GM18526 (cell line): Measurements from ENCODE around the gene ARHGAP15.

Experiments used
- POLR2A ChIP-seq: IDR thresholded peaks from 3 replicates; pipeline ENCODE4 v1.6.1; 2011; ENCODE audit not compliant: insufficient read length; ENCODE audit errors: extremely low read depth

The ARHGAP15 gene

GRCh38 chr2:143529118-143529720 is 400.0 kb downstream of the ARHGAP15 start:
- TF ChIP-seq POLR2A, result no peak

- no peak for TF ChIP-seq POLR2A
These were observed 401.5 kb downstream of the ARHGAP15 start for GRCh38 chr2:143530758-143531157.

GRCh38 chr2:143532061-143532460 is 402.8 kb downstream of the ARHGAP15 start:
- no peak for TF ChIP-seq POLR2A

GRCh38 chr2:143533846-143534245 is 404.6 kb downstream of the ARHGAP15 start:
- TF ChIP-seq POLR2A, result no peak

GRCh38 chr2:143535802-143536201 is 406.6 kb downstream of the ARHGAP15 start:
- no peak for TF ChIP-seq POLR2A

GRCh38 chr2:143545059-143545948 is 416.1 kb downstream of the ARHGAP15 start:
- no peak for TF ChIP-seq POLR2A

GRCh38 chr2:143545949-143546255 is 416.7 kb downstream of the ARHGAP15 start:
- TF ChIP-seq POLR2A, result no peak

GRCh38 chr2:143548032-143548431 is 418.8 kb downstream of the ARHGAP15 start:
- TF ChIP-seq POLR2A, result no peak

- no peak for TF ChIP-seq POLR2A
These were observed 421.3 kb downstream of the ARHGAP15 start for GRCh38 chr2:143550500-143550899.

- no peak for TF ChIP-seq POLR2A
These were observed 422.9 kb downstream of the ARHGAP15 start for GRCh38 chr2:143551971-143552650.

- no peak for TF ChIP-seq POLR2A
These were observed 424.0 kb downstream of the ARHGAP15 start for GRCh38 chr2:143553261-143553660.

- no peak for TF ChIP-seq POLR2A
These were observed 429.4 kb downstream of the ARHGAP15 start for GRCh38 chr2:143558665-143559064.

GRCh38 chr2:143559147-143559546 is 429.9 kb downstream of the ARHGAP15 start:
- no peak for TF ChIP-seq POLR2A

GRCh38 chr2:143560724-143561123 is 431.5 kb downstream of the ARHGAP15 start:
- no peak for TF ChIP-seq POLR2A

- no peak for TF ChIP-seq POLR2A
These were observed 435.2 kb downstream of the ARHGAP15 start for GRCh38 chr2:143564419-143564818.

- no peak for TF ChIP-seq POLR2A
These were observed 442.5 kb downstream of the ARHGAP15 start for GRCh38 chr2:143571747-143572146.
